Upper lobe of left lung (tissue), 6 donors: ENCODE data around the gene PPP1R9B. TPM values are rescaled to one million over a fixed set of nuclear protein-coding genes. Genes with fewer than 3 reads are reported as not detected.
A peak's percentile ranks its signal among the peaks of the same experiment; 100 is the strongest.

Source experiments
- ATAC-seq, 2 donors: fragments of 200-7000 bp; cut with Tn5 transposase; one replicate each; pipeline ENCODE4 v1.9.1; 2022; ENCODE audit warnings: mild to moderate bottlenecking in 2 of 2, moderate library complexity in 2 of 2; ENCODE audit not compliant: low FRiP score in 2 of 2
- DNase-seq, 2 donors: peaks; one replicate each; pipeline ENCODE4 v3.0.0-alpha.2; 2019 to 2020
- H3K27ac ChIP-seq, 4 donors: fragments of 200-600 bp; sonication (generic); one replicate each; pipeline ENCODE4 v1.5.1; 2016 to 2019
- H3K27me3 ChIP-seq, 4 donors: fragments of 200-600 bp; sonication (generic); one replicate each; pipeline ENCODE4 v1.5.1; 2017 to 2019
- H3K36me3 ChIP-seq, 4 donors: fragments of 200-600 bp; sonication (generic); one replicate each; pipeline ENCODE4 v1.5.1; 2016 to 2019
- H3K4me1 ChIP-seq, 4 donors: fragments of 200-600 bp; sonication (generic); one replicate each; pipeline ENCODE4 v1.5.1; 2018 to 2019
- H3K4me3 ChIP-seq, 4 donors: fragments of 200-600 bp; sonication (generic); one replicate each; pipeline ENCODE4 v1.5.1; 2017 to 2019; ENCODE audit warnings: mild to moderate bottlenecking in 2 of 4, moderate library complexity in 1 of 4
- H3K9me3 ChIP-seq, 4 donors: fragments of 200-600 bp; sonication (generic); one replicate each; pipeline ENCODE4 v1.5.1; 2018 to 2019
- EP300 ChIP-seq, 4 donors: sonication (generic); formaldehyde crosslinking; IDR thresholded peaks; one replicate each; pipeline ENCODE4 v1.5.1; 2017; ENCODE audit warnings: antibody characterized with exemption in 4 of 4, control low read depth in 2 of 4
- POLR2A ChIP-seq, 4 donors: fragments of 450-650 bp; IDR thresholded peaks; one replicate each; pipeline ENCODE4 v1.5.1; 2016 to 2017; ENCODE audit warnings: antibody characterized with exemption in 4 of 4, mild to moderate bottlenecking in 2 of 4
- POLR2AphosphoS5 ChIP-seq, 2 donors: sonication (generic); formaldehyde crosslinking; IDR thresholded peaks; one replicate each; pipeline ENCODE4 v1.5.1; 2017; ENCODE audit warnings: antibody characterized with exemption in 2 of 2
- WGBS, 2 donors: methylation state at CpG; one replicate each; pipeline ENCODE4 v1.1.5; 2017 to 2018; 5-methylcytosine and 5-hydroxymethylcytosine counted together
- total RNA-seq, 6 donors: library from RNA; depleted of rRNA in 4 of 6; stranded (reverse); fragments of >200 nt in 4 of 6; gene quantifications; one replicate each; pipeline versions ENCODE4 v1.1.0 to v1.2.1, GENCODE V29; 2016 to 2021
- TF ChIP-seq, protein P1 (sequence below), 6 experiments: fragments of 450-650 bp in 4 of 6; fragments of 200-600 bp in 2 of 6; sonication (generic) in 2 of 6; IDR thresholded peaks; one replicate each; pipeline ENCODE4 v1.5.1; 2016 to 2019; ENCODE audit warnings: antibody characterized with exemption in 6 of 6
- donor health status: DM: no; HTN: no; CAD: no; lungs with moderate emphysema.
- donor health status: DM: no; HTN: yes; CAD: no; lungs with severe emphysema.

The PPP1R9B gene
- total RNA-seq, 6 donors from 2014 or later, result 37.5 to 121 (median 74.7) TPM

DNA sequence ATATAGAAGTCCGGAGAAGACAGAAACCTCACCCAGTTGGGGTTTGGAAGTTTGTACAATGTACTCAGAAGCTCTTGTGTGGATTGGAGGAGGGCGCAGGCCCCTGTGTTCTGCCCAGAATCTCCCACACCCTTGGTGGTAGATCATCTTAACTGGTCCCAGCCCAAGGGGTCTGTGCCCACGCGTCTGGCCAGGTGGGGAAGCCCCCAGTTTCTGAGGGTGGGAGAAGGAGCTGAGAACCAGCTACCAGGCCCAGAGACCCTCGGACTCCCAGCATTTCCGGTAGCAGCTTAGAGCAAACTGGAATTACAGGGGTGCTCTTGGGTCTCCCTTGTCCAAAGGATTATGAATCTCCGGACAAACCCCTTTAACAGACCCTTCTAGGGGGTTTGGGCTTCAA, 2.3 kb upstream of the PPP1R9B start:
- peak overlapping the region; percentile 91 to 97 (median 94) for H3K27ac ChIP-seq
- peaks cover 27 to 62% (median 46%) of the 10 kb centered on the region in 4 donors for H3K4me1 ChIP-seq
- no peaks in the 10 kb centered on the region for H3K27me3 ChIP-seq
- H3K36me3 ChIP-seq, result no peaks in the 10 kb centered on the region
- peak overlapping the region in 2 of 4 donors; percentile 65 to 94 for H3K4me3 ChIP-seq
- TF ChIP-seq, protein P1, sequence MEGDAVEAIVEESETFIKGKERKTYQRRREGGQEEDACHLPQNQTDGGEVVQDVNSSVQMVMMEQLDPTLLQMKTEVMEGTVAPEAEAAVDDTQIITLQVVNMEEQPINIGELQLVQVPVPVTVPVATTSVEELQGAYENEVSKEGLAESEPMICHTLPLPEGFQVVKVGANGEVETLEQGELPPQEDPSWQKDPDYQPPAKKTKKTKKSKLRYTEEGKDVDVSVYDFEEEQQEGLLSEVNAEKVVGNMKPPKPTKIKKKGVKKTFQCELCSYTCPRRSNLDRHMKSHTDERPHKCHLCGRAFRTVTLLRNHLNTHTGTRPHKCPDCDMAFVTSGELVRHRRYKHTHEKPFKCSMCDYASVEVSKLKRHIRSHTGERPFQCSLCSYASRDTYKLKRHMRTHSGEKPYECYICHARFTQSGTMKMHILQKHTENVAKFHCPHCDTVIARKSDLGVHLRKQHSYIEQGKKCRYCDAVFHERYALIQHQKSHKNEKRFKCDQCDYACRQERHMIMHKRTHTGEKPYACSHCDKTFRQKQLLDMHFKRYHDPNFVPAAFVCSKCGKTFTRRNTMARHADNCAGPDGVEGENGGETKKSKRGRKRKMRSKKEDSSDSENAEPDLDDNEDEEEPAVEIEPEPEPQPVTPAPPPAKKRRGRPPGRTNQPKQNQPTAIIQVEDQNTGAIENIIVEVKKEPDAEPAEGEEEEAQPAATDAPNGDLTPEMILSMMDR (IDR thresholded peaks at IDR 0.05), result no peak
- TF ChIP-seq EP300 (IDR thresholded peaks at IDR 0.05) (no peak), POLR2A (IDR thresholded peaks at IDR 0.05) (no peak), POLR2AphosphoS5 (IDR thresholded peaks at IDR 0.05) (no peak)
- DNase-seq (no peak), ATAC-seq (no peak)
- no peaks in the 10 kb centered on the region for H3K9me3 ChIP-seq
- 76 to 89% methylated on average over 5 of the region's 7 CpGs for WGBS, 2 donors

DNA sequence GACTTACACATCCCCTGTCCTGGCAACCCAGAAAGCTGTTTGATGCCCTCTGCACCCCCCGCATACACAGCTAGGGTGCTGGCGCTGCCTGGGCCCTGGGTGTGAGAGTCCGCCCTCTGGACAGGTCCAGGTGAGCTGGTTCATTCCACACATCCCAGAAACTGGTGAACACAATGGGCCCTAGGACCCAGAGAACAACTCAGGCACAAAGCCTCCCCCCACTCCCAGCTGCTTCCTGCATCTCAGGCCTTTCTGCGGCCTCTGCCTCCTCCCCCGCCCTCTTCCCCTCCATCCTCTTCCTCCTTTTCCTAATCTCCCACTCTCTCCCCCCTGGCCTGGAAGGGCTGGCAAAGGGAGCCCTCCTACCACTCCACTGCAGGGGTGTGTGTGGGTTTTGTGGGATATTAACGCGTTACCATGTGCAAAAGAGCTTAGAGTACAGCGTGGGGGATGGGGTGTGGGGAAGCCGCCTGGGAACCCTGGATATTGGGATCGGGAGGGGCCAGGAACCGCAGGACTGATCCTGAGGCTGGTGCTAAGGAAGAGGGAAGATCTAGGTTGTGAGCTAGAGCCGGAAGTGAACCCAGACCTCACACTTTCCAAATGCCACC, 1.6 kb upstream of the PPP1R9B start:
- Histone ChIP-seq H3K4me1 (peaks cover 34 to 69% (median 53%) of the 10 kb centered on the region in 4 donors), H3K9me3 (no peaks in the 10 kb centered on the region), H3K27me3 (no peaks in the 10 kb centered on the region), H3K27ac (peak overlapping the region; percentile 91 to 97 (median 94)), H3K4me3 (peak overlapping the region in 3 of 4 donors; percentile 65 to 94 (median 93)), H3K36me3 (no peaks in the 10 kb centered on the region)
- 1 to 2% methylated on average over 10 to 12 of the region's 12 CpGs for WGBS, 2 donors
- ATAC-seq (peak; percentile 79 to 90), DNase-seq (peak; percentile 82 to 94)
- TF ChIP-seq POLR2AphosphoS5 (IDR thresholded peaks at IDR 0.05) (peak in 1 of 2 donors; percentile 72), POLR2A (IDR thresholded peaks at IDR 0.05) (peak in 1 of 4 donors; percentile 22), EP300 (IDR thresholded peaks at IDR 0.05) (no peak)
- TF ChIP-seq, protein P1 (IDR thresholded peaks at IDR 0.05), result peak in 2 of 6 experiments; percentile 12 to 24

DNA sequence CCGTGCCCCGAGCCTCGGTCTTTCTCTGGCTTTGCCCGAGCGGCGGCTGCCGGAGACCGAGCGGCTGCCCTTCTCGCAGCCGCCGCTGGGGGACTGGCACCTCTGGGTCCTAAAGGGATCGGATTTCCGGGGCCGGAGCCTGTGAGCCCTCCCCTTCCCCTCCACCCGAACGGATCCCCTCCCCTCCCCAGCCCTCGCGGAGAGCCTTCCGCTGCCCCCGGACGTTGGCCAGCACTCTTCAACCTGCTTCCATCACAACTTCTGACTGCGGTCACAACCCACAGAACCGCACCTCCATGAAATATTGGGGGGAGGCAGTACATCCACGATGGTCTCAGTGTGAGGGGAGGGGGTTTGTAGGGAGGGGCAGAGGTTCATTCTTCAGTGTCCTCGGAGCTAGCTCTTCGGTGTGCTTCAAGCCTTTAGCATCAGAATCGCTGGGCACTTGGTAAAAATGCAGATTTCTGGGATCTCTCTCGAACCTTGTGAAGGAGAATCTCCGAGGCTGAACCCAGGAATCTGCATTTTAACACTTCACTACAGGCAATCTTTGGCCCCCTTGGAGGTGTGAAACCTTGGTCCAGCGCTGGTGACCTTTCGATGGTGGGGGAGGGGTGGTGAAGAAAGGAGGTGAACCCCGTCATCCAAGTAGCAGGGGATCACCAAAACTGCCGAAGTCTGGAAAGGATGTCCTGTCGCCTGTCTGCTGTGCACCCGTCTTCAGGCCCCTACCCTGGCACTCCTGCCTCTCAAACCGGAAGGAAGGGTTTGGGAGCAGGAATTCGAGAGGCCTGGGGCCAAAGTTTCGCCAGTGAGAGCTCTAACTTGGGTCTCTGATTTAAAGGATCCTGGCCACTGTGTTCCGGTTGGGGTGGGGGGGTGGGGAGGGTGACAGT, 812 bp upstream of the PPP1R9B start:
- peak in 1 of 4 donors; percentile 49 for TF ChIP-seq POLR2A (IDR thresholded peaks at IDR 0.05)
- TF ChIP-seq POLR2AphosphoS5 (IDR thresholded peaks at IDR 0.05), result peak; percentile 71 to 76
- TF ChIP-seq EP300 (IDR thresholded peaks at IDR 0.05), result no peak
- TF ChIP-seq, protein P1 (IDR thresholded peaks at IDR 0.05), result peak; percentile 62 to 94 (median 78)
- Histone ChIP-seq H3K27me3 (no peaks in the 10 kb centered on the region), H3K36me3 (no peaks in the 10 kb centered on the region), H3K27ac (peak overlapping the region; percentile 91 to 97 (median 94)), H3K4me1 (peaks cover 41 to 76% (median 61%) of the 10 kb centered on the region in 4 donors), H3K4me3 (peak overlapping the region; percentile 65 to 94 (median 85)), H3K9me3 (no peaks in the 10 kb centered on the region)
- ATAC-seq (peak; percentile 89 to 92), DNase-seq (peak; percentile 95)
- WGBS, 2 donors, result 0 to 1% methylated on average over 13 to 28 of the region's 40 CpGs

DNA sequence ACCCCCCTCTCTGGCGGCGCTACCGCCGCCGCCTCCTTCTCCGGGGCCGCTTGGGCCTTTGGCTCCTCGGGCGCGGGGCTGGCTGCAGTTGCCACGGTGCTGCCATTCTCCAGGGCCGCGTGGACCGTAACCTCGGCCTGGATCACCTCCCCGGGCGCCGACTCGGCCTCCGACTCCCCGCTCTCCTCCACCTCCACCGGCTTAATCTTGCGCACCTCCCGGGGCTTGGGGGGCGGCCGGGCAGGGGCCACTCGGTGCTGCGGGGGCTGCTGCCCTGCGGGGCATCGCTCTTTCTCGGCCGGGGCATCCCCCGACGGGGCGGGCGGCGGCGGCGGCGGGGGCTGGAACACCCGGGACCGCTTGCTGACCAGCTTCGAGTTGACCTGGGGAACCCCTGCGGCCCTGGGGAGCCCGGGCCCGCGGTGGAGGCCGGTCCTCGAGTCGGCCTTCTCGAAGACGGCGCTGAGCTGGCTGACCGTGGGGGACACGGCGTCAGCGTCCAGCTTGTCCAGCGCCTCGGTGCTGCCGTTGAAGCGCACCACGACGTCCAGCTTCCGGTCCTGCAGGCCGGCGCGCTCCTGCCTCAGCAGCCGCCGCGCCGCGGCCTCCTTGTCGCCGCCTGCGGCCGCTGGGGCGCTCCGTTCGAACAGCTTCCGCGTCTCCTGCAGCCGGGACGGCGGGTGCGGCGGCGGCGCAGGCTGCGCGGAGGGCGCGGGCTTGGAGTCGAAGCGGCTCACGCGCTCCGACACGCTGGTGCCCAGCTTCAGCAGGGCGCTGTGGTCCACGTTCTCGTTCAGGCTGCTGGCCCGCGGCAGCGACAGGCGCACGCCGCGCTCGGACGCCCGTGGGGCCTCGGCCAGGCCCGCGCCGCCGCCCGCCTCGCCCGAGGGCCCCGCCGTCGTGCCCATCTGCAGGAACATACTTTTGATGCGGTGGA, 792 bp downstream of the PPP1R9B start:
- WGBS, 2 donors, result 0 to 2% methylated on average over 14 to 34 of the region's 123 CpGs
- no peaks in the 10 kb centered on the region for H3K9me3 ChIP-seq
- no peaks in the 10 kb centered on the region for H3K27me3 ChIP-seq
- H3K4me3 ChIP-seq, result peak overlapping the region; percentile 65 to 94 (median 85)
- peak in 1 of 2 donors; percentile 13 for ATAC-seq
- peaks cover 57 to 82% (median 64%) of the 10 kb centered on the region in 4 donors for H3K4me1 ChIP-seq
- TF ChIP-seq POLR2AphosphoS5 (IDR thresholded peaks at IDR 0.05), result peak in 1 of 2 donors; percentile 22
- TF ChIP-seq POLR2A (IDR thresholded peaks at IDR 0.05), result peak in 1 of 4 donors; percentile 37
- no peak for TF ChIP-seq EP300 (IDR thresholded peaks at IDR 0.05)
- TF ChIP-seq, protein P1 (IDR thresholded peaks at IDR 0.05), result peak in 4 of 6 experiments; percentile 30 to 64 (median 47)
- H3K27ac ChIP-seq, result peak overlapping the region; percentile 91 to 97 (median 94)
- peaks cover 2 to 8% (median 6%) of the 10 kb centered on the region in 4 donors for H3K36me3 ChIP-seq
- peak; percentile 71 to 95 for DNase-seq
